ENCODE data around the gene DYRK1A.

The DYRK1A gene

DNA sequence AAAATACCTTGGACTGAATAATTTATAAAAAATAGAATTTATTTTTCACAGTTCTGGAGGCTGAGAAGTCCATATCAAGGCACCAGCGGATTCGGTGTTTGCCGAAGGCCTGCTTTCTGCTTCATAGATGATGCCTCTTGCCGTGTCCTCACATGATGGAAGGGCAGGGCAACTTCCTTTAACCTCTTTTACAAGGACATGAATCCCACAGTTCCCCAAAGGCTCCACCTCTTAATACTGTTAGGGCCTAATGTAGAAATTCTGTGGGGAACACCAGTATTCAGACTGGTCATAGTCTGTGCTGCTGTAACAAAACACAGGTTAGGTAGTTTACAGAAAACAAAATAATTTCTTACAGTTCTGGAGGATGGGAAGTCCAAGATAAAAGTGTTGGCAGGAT, 25.9 kb downstream of the DYRK1A start:
- Histone ChIP-seq H3K9me3 (ENCODE audit: control insufficient read depth, insufficient read depth, low read length) (no peaks in the 10 kb centered on the region), H3K36me3 (ENCODE audit: control insufficient read depth, insufficient read depth, low read length) (no peaks in the 10 kb centered on the region)

DNA sequence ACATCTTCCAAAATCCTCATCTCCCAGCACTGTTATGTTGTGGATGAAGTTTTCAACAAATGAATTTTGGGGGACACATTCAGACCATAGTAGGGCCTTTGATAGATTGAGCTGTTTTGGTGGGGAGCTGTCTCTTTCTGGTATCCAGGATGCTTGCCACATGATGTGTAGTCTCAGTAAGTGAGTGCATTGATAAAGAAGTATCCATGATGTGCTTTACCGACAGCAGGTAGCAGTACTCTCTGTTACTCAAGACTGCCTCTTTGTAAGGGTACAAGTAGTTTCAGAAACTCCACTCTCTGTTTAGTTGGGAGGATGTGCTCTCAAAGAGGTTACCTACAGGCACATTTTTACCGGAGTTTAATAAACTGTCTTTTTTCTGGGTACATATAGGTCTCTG, 26.5 kb downstream of the DYRK1A start:
- no peak overlapping the region for H3K4me3 ChIP-seq (ENCODE audit: low read depth, low read length)
- no peaks in the 10 kb centered on the region for H3K27me3 ChIP-seq (ENCODE audit: control insufficient read depth, insufficient read depth, low read length)
- H3K36me3 ChIP-seq (ENCODE audit: control insufficient read depth, insufficient read depth, low read length): no peaks in the 10 kb centered on the region
- peaks cover 10% of the 10 kb centered on the region for H3K4me1 ChIP-seq (ENCODE audit: control insufficient read depth, insufficient read depth, low read length)
- H3K9me3 ChIP-seq (ENCODE audit: control insufficient read depth, insufficient read depth, low read length): no peaks in the 10 kb centered on the region
- H3K9ac ChIP-seq (ENCODE audit: low read depth, low read length): no peak overlapping the region

More for the DNA sequence above, 25.9 kb downstream of the DYRK1A start:
- Histone ChIP-seq H3K27me3 (ENCODE audit: control insufficient read depth, insufficient read depth, low read length) (no peaks in the 10 kb centered on the region), H3K4me3 (ENCODE audit: low read depth, low read length) (no peak overlapping the region), H3K4me1 (ENCODE audit: control insufficient read depth, insufficient read depth, low read length) (peaks cover 10% of the 10 kb centered on the region), H3K9ac (ENCODE audit: low read depth, low read length) (no peak overlapping the region)

DNA sequence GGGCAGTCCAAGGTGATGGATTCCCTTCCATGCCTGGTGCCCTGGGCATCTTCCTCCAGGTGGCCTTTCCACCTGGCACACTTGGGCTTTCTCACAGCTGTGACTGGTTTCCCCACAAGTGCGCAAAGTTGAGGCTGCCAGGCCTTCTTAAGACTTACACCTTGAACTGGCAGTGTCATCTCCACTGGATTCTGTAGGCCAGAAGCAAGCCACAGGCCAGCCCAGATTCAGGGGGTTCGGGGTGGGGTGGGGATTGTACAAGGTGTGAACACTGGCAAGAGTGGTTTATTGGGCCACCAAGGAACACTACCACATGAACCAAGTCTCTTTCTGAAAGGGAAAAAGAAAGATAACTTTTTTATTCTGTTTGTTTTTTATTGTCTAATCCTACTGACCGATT, 27.2 kb downstream of the DYRK1A start:
- Histone ChIP-seq H3K27me3 (ENCODE audit: control insufficient read depth, insufficient read depth, low read length) (no peaks in the 10 kb centered on the region), H3K4me1 (ENCODE audit: control insufficient read depth, insufficient read depth, low read length) (peaks cover 11% of the 10 kb centered on the region), H3K4me3 (ENCODE audit: low read depth, low read length) (no peak overlapping the region), H3K9ac (ENCODE audit: low read depth, low read length) (no peak overlapping the region), H3K36me3 (ENCODE audit: control insufficient read depth, insufficient read depth, low read length) (no peaks in the 10 kb centered on the region), H3K9me3 (ENCODE audit: control insufficient read depth, insufficient read depth, low read length) (no peaks in the 10 kb centered on the region)

DNA sequence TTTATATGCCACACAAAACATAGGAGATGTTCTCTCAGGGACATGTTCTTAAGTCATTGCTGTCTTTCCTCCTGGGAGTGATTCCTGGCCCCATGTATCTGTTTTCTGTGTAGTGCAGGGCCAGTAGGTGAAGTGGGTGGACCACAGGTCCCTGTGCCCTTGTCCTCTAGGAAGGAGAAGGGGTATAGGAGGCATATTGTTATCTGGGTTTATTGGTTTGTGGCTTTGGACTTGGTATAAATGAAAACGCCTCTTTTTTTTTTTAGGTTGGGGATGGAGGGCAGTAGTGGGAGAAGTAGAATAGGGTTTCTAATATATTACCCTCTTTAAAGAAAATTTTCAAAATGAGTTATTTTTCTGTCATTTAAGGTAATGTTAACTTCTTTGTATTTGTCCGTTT, 29.4 kb downstream of the DYRK1A start:
- Histone ChIP-seq H3K4me1 (ENCODE audit: control insufficient read depth, insufficient read depth, low read length) (peaks cover 13% of the 10 kb centered on the region), H3K4me3 (ENCODE audit: low read depth, low read length) (no peak overlapping the region), H3K36me3 (ENCODE audit: control insufficient read depth, insufficient read depth, low read length) (no peaks in the 10 kb centered on the region), H3K27me3 (ENCODE audit: control insufficient read depth, insufficient read depth, low read length) (no peaks in the 10 kb centered on the region), H3K9ac (ENCODE audit: low read depth, low read length) (no peak overlapping the region), H3K9me3 (ENCODE audit: control insufficient read depth, insufficient read depth, low read length) (no peaks in the 10 kb centered on the region)

DNA sequence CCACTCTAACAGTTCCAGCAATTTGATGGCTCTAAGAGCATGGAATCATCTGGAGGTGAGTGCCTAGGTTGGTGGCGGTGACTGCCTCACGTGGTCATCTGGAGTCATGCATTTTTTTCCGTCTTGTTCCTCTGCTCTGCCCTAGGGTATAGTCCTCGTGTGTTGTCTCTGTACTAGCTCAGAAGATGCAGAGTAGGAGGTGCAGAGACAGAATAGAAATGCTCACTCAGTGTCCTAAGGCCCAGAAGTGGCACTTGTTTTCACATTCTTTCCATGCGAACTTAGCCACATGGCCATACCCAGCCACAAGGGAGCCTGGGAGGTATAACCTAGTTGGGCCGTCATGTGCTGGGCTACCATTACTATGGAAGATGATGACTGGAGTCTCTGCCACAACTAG, 30.3 kb downstream of the DYRK1A start:
- Histone ChIP-seq H3K9ac (ENCODE audit: low read depth, low read length) (no peak overlapping the region), H3K4me1 (ENCODE audit: control insufficient read depth, insufficient read depth, low read length) (peaks cover 13% of the 10 kb centered on the region), H3K9me3 (ENCODE audit: control insufficient read depth, insufficient read depth, low read length) (no peaks in the 10 kb centered on the region), H3K36me3 (ENCODE audit: control insufficient read depth, insufficient read depth, low read length) (no peaks in the 10 kb centered on the region), H3K27me3 (ENCODE audit: control insufficient read depth, insufficient read depth, low read length) (no peaks in the 10 kb centered on the region), H3K4me3 (ENCODE audit: low read depth, low read length) (no peak overlapping the region)

DNA sequence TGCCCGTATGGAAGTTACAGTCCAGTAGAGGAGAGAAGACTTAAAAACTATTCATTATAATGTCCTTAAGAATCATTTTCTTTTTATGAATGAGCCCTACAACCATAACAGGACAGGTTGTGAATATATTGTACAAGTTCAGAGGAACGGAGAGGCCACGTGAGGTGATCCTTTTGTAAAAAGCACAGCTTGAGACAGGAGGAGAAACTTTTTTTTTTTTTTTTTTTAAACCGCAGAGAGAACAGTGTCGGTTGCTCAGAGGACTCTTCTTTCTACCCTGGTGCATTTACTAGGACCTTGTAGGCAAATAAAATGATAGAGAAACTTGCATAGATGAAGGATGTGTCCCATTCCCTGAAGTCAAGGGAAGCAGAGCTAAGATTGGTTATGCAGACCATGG, 32.1 kb downstream of the DYRK1A start:
- no peak overlapping the region for H3K4me3 ChIP-seq (ENCODE audit: low read depth, low read length)
- H3K4me1 ChIP-seq (ENCODE audit: control insufficient read depth, insufficient read depth, low read length): peaks cover 10% of the 10 kb centered on the region
- no peak overlapping the region for H3K9ac ChIP-seq (ENCODE audit: low read depth, low read length)
- H3K27me3 ChIP-seq (ENCODE audit: control insufficient read depth, insufficient read depth, low read length): no peaks in the 10 kb centered on the region
- H3K9me3 ChIP-seq (ENCODE audit: control insufficient read depth, insufficient read depth, low read length): no peaks in the 10 kb centered on the region
- H3K36me3 ChIP-seq (ENCODE audit: control insufficient read depth, insufficient read depth, low read length): no peaks in the 10 kb centered on the region

DNA sequence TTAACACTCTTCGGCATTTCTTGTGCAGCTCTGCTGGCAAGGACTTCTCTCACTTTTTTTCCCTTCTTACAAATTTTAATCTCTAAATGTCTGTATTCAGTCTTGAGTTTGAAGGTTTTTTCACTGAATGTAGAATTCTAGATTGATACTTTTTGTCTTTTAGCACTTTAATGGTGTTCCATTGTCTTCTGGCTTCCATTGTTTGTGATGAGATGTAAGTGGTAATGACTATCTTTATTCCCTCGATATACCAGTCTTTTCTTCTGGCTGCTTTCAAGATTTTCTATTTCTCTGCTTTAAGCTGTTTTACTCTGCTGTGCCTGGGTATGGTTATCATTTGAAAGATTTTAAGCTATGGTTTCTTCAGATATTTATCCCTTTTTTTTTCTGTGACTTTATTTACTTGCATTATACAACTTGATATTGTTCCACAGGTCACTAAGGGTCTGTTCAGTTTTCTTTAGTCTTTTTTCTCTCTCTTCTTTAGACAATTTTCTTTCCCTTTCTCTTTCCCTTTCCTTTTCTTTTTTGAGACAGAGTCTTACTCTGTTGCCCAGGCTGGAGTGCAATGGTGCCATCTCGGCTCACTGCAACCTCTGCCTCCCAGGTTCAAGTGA, 35.8 kb downstream of the DYRK1A start:
- Histone ChIP-seq H3K4me1 (ENCODE audit: control insufficient read depth, insufficient read depth, low read length) (peaks cover 4% of the 10 kb centered on the region), H3K4me3 (ENCODE audit: low read depth, low read length) (no peak overlapping the region), H3K36me3 (ENCODE audit: control insufficient read depth, insufficient read depth, low read length) (no peaks in the 10 kb centered on the region), H3K27me3 (ENCODE audit: control insufficient read depth, insufficient read depth, low read length) (no peaks in the 10 kb centered on the region), H3K9ac (ENCODE audit: low read depth, low read length) (no peak overlapping the region), H3K9me3 (ENCODE audit: control insufficient read depth, insufficient read depth, low read length) (no peaks in the 10 kb centered on the region)

DNA sequence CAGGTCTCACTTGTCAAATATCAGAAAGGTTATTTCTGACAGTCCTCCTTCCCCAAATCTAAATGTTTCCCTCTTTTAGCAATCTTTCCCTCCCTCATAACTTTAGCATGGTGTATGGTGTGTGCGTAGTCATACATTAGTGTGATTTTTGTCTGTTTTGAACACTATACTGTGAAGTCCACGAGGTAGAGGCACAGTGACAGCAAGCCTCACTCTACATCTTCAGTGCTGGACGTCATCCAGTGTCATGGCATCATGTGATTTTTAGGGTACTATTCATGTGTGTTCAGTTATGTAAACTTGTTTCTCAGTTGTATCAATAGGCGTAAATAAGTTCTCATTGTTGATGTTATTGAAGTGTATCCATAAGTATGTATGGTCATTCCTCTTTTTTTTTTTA, 39.1 kb downstream of the DYRK1A start:
- H3K4me3 ChIP-seq (ENCODE audit: low read depth, low read length): no peak overlapping the region
- H3K36me3 ChIP-seq (ENCODE audit: control insufficient read depth, insufficient read depth, low read length): no peaks in the 10 kb centered on the region
- no peaks in the 10 kb centered on the region for H3K27me3 ChIP-seq (ENCODE audit: control insufficient read depth, insufficient read depth, low read length)
- H3K4me1 ChIP-seq (ENCODE audit: control insufficient read depth, insufficient read depth, low read length): peaks cover 6% of the 10 kb centered on the region
- no peak overlapping the region for H3K9ac ChIP-seq (ENCODE audit: low read depth, low read length)
- no peaks in the 10 kb centered on the region for H3K9me3 ChIP-seq (ENCODE audit: control insufficient read depth, insufficient read depth, low read length)

DNA sequence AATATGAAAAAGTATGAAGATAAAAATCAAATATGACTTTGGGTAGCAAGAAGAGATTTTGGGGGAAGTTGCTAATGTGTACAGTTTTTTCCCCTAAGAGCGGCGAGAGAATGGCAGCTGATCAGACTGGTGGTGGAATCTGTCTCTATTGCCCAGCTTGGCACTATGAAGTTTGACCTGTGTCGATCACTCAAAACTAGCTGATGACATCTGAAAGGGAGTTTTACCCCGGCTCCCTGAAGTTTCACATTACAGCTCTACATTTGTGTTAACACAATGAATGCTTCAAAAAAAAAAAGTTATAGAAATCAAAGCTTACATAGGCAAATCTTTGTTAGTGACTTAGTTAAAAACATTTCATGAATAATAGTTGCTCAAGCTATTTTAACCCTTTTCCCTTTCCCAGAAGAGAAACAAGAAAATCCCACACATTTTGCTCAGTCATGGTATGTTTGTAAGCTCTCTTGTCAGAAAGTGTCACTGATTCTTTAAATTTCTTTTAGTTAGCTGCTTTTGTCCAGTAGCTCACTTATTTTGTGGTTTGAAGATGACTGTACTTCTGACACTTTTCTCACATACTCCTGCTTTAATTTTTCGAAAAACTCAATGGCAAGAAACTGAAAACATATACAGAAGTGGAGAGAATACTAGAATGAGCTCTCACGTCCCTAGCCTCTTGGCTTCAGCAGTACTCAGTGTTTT, 41.3 kb downstream of the DYRK1A start:
- H3K4me3 ChIP-seq (ENCODE audit: low read depth, low read length): no peak overlapping the region
- no peak overlapping the region for H3K9ac ChIP-seq (ENCODE audit: low read depth, low read length)
- H3K36me3 ChIP-seq (ENCODE audit: control insufficient read depth, insufficient read depth, low read length): no peaks in the 10 kb centered on the region
- H3K9me3 ChIP-seq (ENCODE audit: control insufficient read depth, insufficient read depth, low read length): no peaks in the 10 kb centered on the region
- no peaks in the 10 kb centered on the region for H3K27me3 ChIP-seq (ENCODE audit: control insufficient read depth, insufficient read depth, low read length)
- peaks cover 11% of the 10 kb centered on the region for H3K4me1 ChIP-seq (ENCODE audit: control insufficient read depth, insufficient read depth, low read length)

DNA sequence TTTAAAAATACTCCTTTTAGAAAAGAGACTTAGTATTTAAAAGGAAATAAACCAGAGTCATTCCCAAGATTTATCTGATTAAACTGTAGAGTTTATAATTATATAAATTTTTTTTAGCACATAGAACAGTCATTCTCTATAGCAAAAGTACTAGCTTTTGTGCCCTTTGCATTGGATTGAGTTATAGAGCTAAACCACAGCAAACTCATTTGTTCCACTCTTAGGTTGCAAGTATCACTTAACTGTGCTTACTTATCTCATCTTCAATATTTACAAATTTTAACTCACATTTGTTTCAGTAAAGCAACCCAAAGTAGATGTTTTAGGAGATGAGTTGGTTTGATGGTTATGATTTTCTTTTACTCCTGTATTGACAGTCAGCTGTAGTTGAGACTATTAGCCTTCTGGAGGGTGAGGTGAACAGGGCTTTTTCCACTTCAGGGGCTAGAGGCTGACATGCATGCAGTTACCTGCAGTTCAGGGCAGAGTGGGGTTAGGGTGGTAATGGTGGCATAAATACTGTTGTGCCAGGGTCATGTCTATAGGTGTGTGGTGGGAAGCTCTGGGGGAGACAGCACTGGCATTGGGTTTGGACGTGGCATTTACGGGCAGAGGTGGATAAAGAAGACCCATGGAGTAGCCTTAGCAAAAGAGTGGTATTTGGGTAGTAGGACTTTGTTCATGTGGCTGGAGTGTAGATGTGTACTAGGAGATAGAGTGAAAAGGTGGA, 42.1 kb downstream of the DYRK1A start:
- no peaks in the 10 kb centered on the region for H3K36me3 ChIP-seq (ENCODE audit: control insufficient read depth, insufficient read depth, low read length)
- H3K4me3 ChIP-seq (ENCODE audit: low read depth, low read length): no peak overlapping the region
- no peak overlapping the region for H3K9ac ChIP-seq (ENCODE audit: low read depth, low read length)
- H3K9me3 ChIP-seq (ENCODE audit: control insufficient read depth, insufficient read depth, low read length): no peaks in the 10 kb centered on the region
- no peaks in the 10 kb centered on the region for H3K27me3 ChIP-seq (ENCODE audit: control insufficient read depth, insufficient read depth, low read length)
- H3K4me1 ChIP-seq (ENCODE audit: control insufficient read depth, insufficient read depth, low read length): peaks cover 11% of the 10 kb centered on the region

DNA sequence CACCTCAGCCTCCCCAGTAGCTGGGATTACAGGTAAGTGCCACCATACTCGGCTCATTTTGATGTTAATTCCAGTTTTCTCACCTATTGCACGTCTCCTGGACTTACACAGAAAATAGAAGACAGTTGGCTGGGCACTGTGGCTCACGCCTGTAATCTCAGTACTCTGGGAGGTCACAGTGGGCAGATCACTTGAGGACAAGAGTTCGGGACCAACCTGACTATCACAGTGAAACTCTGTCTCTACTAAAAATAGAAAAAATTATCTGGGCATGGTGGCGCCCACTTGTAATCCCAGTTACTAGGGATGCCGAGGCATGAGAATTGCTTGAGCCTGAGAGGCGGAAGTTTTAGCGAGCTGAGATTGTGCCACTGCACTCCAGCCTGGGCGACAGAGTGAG, 44.1 kb downstream of the DYRK1A start:
- no peak overlapping the region for H3K9ac ChIP-seq (ENCODE audit: low read depth, low read length)
- no peaks in the 10 kb centered on the region for H3K9me3 ChIP-seq (ENCODE audit: control insufficient read depth, insufficient read depth, low read length)
- H3K4me3 ChIP-seq (ENCODE audit: low read depth, low read length): no peak overlapping the region
- no peaks in the 10 kb centered on the region for H3K27me3 ChIP-seq (ENCODE audit: control insufficient read depth, insufficient read depth, low read length)
- H3K36me3 ChIP-seq (ENCODE audit: control insufficient read depth, insufficient read depth, low read length): no peaks in the 10 kb centered on the region
- H3K4me1 ChIP-seq (ENCODE audit: control insufficient read depth, insufficient read depth, low read length): peaks cover 16% of the 10 kb centered on the region
